Cardiac muscle cell (in vitro differentiated cells and primary cell): Measurements from ENCODE around the gene RPA3. TPM values are rescaled to one million over a fixed set of nuclear protein-coding genes. Genes with fewer than 3 reads are reported as not detected.
"Not testable (repeated sequence)": the region's sequence is repeated elsewhere in the genome, so short reads cannot be mapped to it uniquely, and the experiment has no call there.

Source experiments
- DNase-seq, 2 donors: peaks; one replicate each; pipeline versions ENCODE4 v3.0.0 to v3.0.0-alpha.2; 2010 to 2017; ENCODE audit warnings: low read depth in 1 of 2, low spot score in 1 of 2
- H3K27ac ChIP-seq: fragments of 200-600 bp; sonication (generic); 2 replicates; pipeline ENCODE4 v1.5.1; 2016
- H3K27me3 ChIP-seq: fragments of 200-600 bp; sonication (generic); 2 replicates; pipeline ENCODE4 v1.6.0; 2016; ENCODE audit warnings: control low read depth
- H3K36me3 ChIP-seq: fragments of 200-600 bp; sonication (generic); 2 replicates; pipeline ENCODE4 v1.5.1; 2016; ENCODE audit warnings: control low read depth
- H3K4me1 ChIP-seq: fragments of 200-600 bp; sonication (generic); 2 replicates; pipeline ENCODE4 v1.8.1; 2017; ENCODE audit warnings: low read depth, mild to moderate bottlenecking, mixed run types
- H3K4me3 ChIP-seq: fragments of 200-600 bp; sonication (generic); 2 replicates; pipeline ENCODE4 v1.5.1; 2016; ENCODE audit warnings: mild to moderate bottlenecking
- H3K9me3 ChIP-seq: fragments of 200-600 bp; sonication (generic); 2 replicates; pipeline ENCODE4 v1.5.1; 2017; ENCODE audit warnings: low read depth, mild to moderate bottlenecking, control low read depth
- polyA plus RNA-seq: library from polyadenylated mRNA; unstranded; fragments of >200 nt; fragmentation: Nextera tagmentation; extraction: Ambion mirVana; gene quantifications from 2 replicates; pipeline ENCODE4 v1.2.1, GENCODE V29; 2016
- total RNA-seq: library from RNA; depleted of rRNA; stranded (reverse); fragments of >200 nt; gene quantifications from 2 replicates; pipeline ENCODE4 v1.2.3, GENCODE V29; 2016
- TF ChIP-seq, protein P1 (sequence below): IDR thresholded peaks from 2 replicates; pipeline ENCODE4 v1.5.1; 2012; ENCODE audit warnings: low read depth, mild to moderate bottlenecking, low read length

Gene RPA3
- total and polyA plus RNA-seq, 2 experiments from 2014 or later = 16.6 to 75.8 TPM

DNA sequence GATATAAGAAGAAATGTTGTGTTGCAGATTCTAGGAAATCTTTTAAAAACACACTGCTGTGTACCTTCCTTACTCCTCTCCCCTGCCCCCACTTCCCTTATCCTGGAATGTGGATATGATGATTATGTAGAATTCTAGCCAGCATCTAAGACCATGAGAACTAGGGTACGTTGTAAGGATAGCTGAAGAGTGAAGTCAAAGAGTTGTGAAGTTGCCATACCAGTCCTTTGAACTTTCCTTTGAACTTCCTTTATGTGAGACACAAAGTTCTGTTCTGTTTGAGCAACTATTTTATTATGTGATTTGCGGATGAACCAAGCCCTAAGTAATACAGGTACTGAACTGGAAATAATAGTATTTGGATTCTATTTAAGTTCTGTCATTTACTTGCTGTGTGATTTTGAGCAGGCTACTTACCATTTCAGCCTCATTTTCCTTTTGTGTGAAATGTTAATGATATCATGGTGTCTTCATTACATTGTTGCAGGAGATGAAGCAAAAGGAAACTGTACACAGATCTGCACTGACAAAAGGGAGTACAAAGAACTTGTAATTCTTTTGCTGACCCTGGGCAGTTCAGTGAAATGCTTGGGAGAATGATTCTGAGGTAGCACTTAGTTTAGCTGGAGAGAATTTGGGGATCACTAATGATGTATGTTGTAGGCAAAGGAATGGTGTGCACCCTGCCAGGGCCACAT, 31.4 kb downstream of the RPA3 start:
- no peak overlapping the region for H3K27ac ChIP-seq
- DNase-seq = peak in 1 of 2 donors; percentile 16

DNA sequence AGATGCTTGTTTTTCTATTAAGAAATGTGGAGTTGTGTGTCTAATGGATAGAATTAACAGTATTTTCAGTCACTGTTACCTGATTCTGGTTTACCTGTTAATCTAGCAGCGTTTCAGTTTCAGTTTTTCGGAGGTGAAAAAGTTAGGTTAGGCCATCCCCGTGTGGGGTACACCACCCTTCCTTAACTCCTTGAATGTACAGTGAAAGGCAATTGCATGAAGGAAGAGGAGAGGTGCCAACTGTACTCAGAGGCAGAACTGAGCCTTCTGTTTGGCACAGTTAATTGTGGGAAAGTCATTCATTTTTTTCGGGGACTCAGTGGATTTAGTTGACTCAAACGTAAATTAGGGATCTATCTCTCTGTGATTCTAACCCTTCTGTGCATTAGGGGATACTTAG, 35.5 kb downstream of the RPA3 start:
- Histone ChIP-seq H3K4me3 (no peak overlapping the region), H3K4me1 (peaks cover 11% of the 10 kb centered on the region), H3K27me3 (no peaks in the 10 kb centered on the region), H3K27ac (no peak overlapping the region), H3K36me3 (no peaks in the 10 kb centered on the region), H3K9me3 (no peaks in the 10 kb centered on the region)
- no peak for DNase-seq
- TF ChIP-seq, protein P1, sequence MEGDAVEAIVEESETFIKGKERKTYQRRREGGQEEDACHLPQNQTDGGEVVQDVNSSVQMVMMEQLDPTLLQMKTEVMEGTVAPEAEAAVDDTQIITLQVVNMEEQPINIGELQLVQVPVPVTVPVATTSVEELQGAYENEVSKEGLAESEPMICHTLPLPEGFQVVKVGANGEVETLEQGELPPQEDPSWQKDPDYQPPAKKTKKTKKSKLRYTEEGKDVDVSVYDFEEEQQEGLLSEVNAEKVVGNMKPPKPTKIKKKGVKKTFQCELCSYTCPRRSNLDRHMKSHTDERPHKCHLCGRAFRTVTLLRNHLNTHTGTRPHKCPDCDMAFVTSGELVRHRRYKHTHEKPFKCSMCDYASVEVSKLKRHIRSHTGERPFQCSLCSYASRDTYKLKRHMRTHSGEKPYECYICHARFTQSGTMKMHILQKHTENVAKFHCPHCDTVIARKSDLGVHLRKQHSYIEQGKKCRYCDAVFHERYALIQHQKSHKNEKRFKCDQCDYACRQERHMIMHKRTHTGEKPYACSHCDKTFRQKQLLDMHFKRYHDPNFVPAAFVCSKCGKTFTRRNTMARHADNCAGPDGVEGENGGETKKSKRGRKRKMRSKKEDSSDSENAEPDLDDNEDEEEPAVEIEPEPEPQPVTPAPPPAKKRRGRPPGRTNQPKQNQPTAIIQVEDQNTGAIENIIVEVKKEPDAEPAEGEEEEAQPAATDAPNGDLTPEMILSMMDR = no peak

More for the DNA sequence above, 31.4 kb downstream of the RPA3 start:
- Histone ChIP-seq H3K36me3 (no peaks in the 10 kb centered on the region), H3K27me3 (no peaks in the 10 kb centered on the region), H3K4me1 (peaks cover 18% of the 10 kb centered on the region), H3K9me3 (no peaks in the 10 kb centered on the region), H3K4me3 (no peak overlapping the region)
- TF ChIP-seq, protein P1 = no peak

DNA sequence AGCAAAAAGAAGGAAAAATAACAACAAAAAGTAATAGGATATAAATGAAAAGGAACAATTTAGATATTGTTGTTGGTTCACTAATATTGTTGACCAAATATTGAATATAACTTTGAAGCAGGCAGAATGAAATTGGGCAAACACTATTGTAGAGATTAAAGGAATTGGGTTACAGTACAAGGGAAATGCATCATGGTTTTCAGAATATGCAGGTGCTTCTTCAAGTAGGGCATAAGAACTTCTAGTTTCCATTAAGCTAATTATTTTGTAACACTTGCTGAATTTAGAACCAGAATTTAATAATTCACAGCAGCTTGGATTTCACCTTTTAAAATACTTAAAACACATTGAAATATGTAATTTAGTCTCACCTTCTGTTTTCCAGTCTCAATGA, 36.5 kb downstream of the RPA3 start:
- H3K4me3 ChIP-seq = no peak overlapping the region
- H3K27me3 ChIP-seq = no peaks in the 10 kb centered on the region
- peaks cover 2% of the 10 kb centered on the region for H3K4me1 ChIP-seq
- H3K36me3 ChIP-seq = no peaks in the 10 kb centered on the region
- no peaks in the 10 kb centered on the region for H3K9me3 ChIP-seq
- no peak overlapping the region for H3K27ac ChIP-seq
- TF ChIP-seq, protein P1 = no peak
- no peak for DNase-seq

DNA sequence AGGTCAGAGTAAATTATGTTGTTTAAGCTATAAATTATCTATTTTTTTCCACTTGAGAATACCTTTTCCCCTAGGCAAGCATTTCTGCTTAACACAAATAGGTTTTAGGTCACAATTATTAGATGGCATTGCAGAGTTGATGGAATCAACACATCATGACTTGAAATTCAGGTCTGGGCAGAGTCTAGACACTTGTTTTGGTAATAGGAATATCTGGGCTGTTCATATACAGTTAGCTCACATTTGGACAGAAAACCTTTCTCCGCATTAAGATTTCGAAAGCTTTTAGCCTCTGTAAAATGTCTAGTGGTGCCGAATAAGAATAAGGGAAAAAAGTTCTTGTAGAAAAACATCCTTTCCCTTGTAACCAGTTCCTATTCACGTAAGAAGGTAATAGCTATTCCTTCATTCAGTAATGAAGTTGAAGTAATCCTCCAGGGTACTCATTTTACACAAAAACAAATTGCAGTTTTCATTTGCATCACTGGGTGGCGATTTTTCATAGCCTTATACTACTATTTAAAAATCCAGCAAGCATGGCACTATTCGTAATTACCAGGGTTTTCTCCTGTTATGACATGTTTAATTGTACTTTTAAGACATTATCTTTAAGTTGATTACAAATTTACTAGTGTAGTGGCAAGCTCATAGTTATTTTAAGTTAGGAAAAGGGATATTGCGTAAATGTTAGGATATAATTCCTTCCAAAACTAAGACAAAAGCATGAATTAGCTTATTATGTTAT, 37.0 kb downstream of the RPA3 start:
- no peaks in the 10 kb centered on the region for H3K36me3 ChIP-seq
- DNase-seq = peak; percentile 61 to 75
- no peak overlapping the region for H3K27ac ChIP-seq
- no peaks in the 10 kb centered on the region for H3K27me3 ChIP-seq
- TF ChIP-seq, protein P1 = peak; percentile 59
- H3K4me1 ChIP-seq = no peaks in the 10 kb centered on the region
- H3K4me3 ChIP-seq = no peak overlapping the region
- H3K9me3 ChIP-seq = no peaks in the 10 kb centered on the region

DNA sequence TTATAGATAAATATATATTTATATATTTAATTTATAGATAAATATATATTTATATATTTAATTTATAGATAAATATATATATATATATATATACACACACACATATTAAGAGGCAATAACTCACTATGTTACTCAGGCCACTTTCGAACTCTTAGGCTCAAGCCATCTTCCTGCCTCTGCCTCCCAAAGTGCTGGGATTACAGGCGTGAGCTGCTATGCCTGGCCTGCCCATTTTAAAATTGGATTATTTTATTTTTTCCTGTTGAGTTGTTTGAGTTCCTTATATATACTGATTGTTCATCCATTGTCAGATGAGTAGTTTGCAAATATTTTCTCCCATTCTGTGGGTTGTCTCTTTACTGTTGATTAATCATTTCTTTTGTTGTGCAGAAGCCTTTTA, 38.8 kb downstream of the RPA3 start:
- H3K4me1 ChIP-seq, DNase-seq, H3K9me3 ChIP-seq, H3K36me3 ChIP-seq, H3K4me3 ChIP-seq, H3K27me3 ChIP-seq, H3K27ac ChIP-seq: not testable (repeated sequence)

DNA sequence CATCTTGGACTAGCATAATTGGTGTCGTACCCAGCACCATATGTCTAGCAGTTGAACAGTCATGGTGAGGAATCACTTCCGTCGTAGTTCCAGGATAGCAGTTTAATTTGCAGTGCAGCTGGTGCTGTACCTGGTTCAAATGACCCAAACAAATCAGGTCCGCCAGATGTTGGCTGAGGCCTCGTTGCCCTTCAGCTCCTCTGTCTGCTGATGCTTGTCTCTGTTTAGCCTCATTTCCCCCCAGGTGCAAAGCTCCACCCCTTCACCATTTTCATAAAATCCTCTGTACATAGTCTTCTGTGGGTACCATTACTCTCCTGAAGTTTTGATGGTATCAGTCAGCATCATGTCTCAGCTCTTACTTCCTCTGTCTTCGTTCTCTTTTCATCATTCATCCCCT, 42.7 kb downstream of the RPA3 start:
- no peaks in the 10 kb centered on the region for H3K9me3 ChIP-seq
- DNase-seq = no peak
- TF ChIP-seq, protein P1 = no peak
- no peaks in the 10 kb centered on the region for H3K4me1 ChIP-seq
- no peak overlapping the region for H3K27ac ChIP-seq
- no peak overlapping the region for H3K4me3 ChIP-seq
- no peaks in the 10 kb centered on the region for H3K27me3 ChIP-seq
- no peaks in the 10 kb centered on the region for H3K36me3 ChIP-seq
